Stimulated activated CD8-positive, alpha-beta memory T cell treated with anti-CD3 and anti-CD28 coated beads, Interleukin-15, amount 100 ng/mL, for 24 hours (primary cell): ENCODE measurements around the gene ATAD2B.

Source experiments
- DNase-seq: peaks from one replicate; pipeline ENCODE4 v3.0.0-alpha.2; 2020; ENCODE audit warnings: low read depth

The ATAD2B gene

GRCh38 chr2:23836971-23837565 is 89.9 kb downstream of the ATAD2B start:
- DNase-seq = no peak

GRCh38 chr2:23836505-23836904 is 90.4 kb downstream of the ATAD2B start:
- no peak for DNase-seq

GRCh38 chr2:23835988-23836387 is 90.9 kb downstream of the ATAD2B start:
- DNase-seq = no peak

GRCh38 chr2:23835423-23835822 is 91.5 kb downstream of the ATAD2B start:
- DNase-seq = no peak

GRCh38 chr2:23828986-23829385 is 97.9 kb downstream of the ATAD2B start:
- no peak for DNase-seq

- no peak for DNase-seq
Measured at GRCh38 chr2:23828256-23828980, 98.5 kb downstream of the ATAD2B start.

GRCh38 chr2:23827287-23827686 is 99.6 kb downstream of the ATAD2B start:
- DNase-seq = no peak

- no peak for DNase-seq
Measured at GRCh38 chr2:23826771-23827170, 100.2 kb downstream of the ATAD2B start.

- DNase-seq = no peak
Measured at GRCh38 chr2:23826040-23826439, 100.9 kb downstream of the ATAD2B start.

- DNase-seq = no peak
Measured at GRCh38 chr2:23824777-23825212, 102.1 kb downstream of the ATAD2B start.

GRCh38 chr2:23823863-23824262 is 103.1 kb downstream of the ATAD2B start:
- DNase-seq = no peak

GRCh38 chr2:23814963-23815362 is 112.0 kb downstream of the ATAD2B start:
- no peak for DNase-seq

- DNase-seq = no peak
Measured at GRCh38 chr2:23813438-23813837, 113.5 kb downstream of the ATAD2B start.

- DNase-seq = no peak
Measured at GRCh38 chr2:23809150-23809549, 117.8 kb downstream of the ATAD2B start.

GRCh38 chr2:23806665-23807249 is 120.2 kb downstream of the ATAD2B start:
- no peak for DNase-seq

GRCh38 chr2:23806201-23806600 is 120.7 kb downstream of the ATAD2B start:
- DNase-seq = no peak

GRCh38 chr2:23803965-23804542 is 122.9 kb downstream of the ATAD2B start:
- DNase-seq = no peak

- DNase-seq = no peak
Measured at GRCh38 chr2:23803264-23803964, 123.5 kb downstream of the ATAD2B start.

- no peak for DNase-seq
Measured at GRCh38 chr2:23801396-23801795, 125.5 kb downstream of the ATAD2B start.

- no peak for DNase-seq
Measured at GRCh38 chr2:23794234-23794633, 132.7 kb downstream of the ATAD2B start.

GRCh38 chr2:23793476-23793875 is 133.4 kb downstream of the ATAD2B start:
- DNase-seq = no peak

- no peak for DNase-seq
Measured at GRCh38 chr2:23791030-23791429, 135.9 kb downstream of the ATAD2B start.
